Suppressor macrophage treated with lipopolysaccharide for 1 hour (primary cell): ENCODE data around the gene THAP4.
"Not testable (repeated sequence)": the region's sequence is repeated elsewhere in the genome, so short reads cannot be mapped to it uniquely, and the experiment has no call there.

Experiments
- DNase-seq, 3 donors: peaks; one replicate each; pipeline ENCODE4 v3.0.0-alpha.2; 2020 to 2022

Gene THAP4

DNA sequence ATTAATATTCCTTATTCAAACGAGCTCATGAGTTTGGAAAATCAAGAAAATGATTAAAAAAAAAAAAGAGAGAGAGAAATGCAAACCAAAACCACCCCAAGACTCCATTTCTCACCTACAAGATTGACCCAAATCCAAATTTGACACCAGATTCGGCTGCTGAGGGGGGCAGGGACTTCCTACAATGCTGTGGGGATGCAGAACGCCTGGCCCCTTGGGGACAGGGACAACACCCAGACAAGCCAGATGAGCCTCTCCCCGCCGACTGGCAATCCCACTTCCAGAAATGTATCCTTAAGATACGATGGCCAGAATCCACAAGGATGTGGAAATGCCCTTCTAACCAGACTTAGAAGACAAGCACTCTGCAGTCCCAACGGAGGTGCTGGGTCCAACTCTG is 57.7 kb downstream of the THAP4 start:
- DNase-seq = no peak

DNA sequence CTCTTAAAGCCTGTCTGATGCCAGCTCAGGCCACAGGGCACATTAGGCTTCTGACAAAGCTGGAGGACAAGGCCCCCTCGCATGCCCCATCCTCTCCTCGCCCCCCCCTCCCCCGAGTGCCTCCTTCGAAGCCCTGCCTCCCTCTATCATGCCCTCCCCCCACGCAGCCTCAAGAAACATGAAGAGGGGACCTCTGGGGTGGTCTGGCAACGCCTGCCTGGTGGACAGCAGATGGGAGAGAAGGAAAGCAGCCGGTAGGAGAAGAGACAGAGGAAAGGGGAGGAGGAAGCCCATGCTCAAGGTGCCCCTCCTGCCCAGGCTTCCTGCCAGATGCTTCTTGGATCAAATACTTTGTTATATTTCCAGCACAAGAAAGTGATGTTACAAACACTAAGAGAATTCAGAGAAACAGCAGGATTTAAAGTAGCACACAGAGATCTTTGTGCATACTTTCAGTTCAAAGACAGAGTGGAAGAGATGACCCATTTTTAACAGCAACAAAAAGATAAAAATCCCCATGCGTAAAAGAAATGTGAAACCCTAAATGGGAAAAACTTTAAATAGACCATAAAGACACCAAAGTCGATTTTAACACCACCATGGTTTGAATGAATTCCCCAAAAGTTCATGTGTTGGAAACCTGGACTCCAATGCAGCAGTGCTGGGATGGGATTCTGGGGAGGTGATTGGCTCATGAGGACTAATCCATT is 59.4 kb downstream of the THAP4 start:
- DNase-seq = no peak

DNA sequence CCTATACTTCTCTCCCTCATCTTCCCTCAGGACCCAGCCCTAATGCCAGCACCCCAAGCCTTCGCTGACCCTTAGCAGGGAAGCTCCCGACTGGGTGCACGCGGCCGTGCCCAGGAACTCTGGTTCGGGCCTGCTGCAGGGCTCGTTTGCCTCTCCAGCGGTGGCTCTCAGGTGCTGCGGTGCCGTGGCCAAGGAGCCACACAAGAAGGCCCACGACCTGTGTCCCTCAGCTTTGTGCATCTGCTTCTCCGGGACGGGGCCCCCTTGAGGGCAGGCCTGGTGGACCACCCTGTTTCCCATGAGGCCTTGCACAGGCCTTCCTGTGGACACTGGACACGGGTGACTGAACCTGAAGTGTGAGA is 60.7 kb downstream of the THAP4 start:
- no peak for DNase-seq

DNA sequence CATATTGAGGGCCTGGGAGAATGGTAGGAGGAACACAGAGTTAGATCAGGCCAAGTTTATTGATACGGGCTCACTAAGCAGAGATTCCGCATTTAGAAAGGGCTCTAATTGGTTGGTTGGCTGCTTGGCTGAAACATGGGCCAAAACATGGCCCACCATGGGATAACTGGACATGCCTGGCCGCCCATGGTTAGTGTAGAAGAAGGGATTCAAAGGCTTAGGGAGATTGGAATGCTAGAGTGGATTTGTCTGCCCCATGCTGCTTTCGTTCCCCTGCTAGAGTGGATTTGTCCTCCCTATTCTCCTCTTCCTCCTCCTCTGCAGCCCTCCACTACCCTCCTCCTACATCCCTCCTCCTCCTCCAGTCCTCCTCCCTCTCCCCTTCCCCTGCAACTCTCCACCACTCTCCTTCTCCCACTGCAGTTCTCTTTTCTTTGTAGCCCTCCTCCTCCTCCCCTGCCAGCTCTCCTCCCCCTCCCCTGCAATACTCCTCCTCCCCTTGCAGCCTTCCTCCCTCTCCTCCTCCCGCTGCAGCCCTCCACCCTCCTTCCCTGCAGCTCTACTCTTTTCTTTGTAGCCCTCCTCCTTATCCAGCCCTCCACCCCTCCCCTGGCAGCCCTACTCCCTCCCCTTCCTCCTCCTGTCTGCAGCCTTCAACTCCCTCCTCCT is 61.2 kb downstream of the THAP4 start:
- DNase-seq = no peak

DNA sequence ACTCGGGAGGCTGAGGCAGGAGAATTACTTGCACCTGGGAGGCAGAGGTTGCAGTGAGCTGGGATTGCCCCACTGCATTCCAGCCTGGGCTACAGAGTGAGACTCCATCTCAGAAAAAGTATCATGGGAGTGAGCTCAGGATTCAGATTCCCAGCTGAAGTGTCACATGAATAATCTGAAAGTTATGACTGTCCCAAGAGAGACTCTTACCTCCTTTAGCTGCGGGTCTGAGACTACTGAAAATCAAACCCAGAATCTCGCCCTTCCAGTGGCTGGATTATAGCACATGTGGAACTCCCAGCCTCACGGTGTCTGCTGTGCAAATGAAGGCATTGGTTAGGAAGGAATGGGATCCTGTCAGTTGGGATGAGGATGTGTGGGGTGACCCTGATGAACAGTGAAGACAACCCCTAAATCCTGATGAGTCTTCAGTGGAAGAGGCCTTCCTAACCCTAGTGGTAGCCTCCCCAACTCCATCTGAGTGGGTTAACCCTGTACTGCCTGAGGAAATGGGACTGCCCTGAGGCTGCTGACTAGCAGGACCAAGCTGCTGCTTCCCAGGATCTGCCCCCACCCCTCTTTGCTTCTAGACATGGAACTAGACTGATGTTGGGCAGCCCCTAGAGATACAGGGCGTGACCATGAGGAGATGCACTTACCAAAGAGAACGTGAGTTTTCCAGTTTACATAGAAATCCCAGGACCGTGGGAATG is 61.9 kb downstream of the THAP4 start:
- no peak for DNase-seq

DNA sequence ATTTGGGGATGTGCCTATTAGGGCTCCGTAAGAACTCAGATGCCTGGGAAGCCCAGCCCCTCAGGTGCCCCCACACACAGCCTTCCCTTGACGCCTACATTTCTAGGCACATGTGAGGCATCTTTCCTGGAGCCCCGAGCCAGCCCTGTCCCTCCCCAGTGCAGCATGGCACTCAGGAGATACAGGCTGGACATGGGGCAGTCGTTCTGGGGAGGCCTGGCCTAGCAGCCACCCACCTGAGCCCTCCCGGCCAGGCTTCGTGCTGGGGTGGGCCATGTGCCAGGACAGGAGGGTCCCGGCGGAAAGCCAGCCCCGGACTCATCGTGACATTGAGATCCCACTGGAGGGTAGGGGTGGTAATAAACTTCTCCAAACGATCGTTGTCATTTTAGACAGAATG is 63.2 kb downstream of the THAP4 start:
- DNase-seq = no peak

DNA sequence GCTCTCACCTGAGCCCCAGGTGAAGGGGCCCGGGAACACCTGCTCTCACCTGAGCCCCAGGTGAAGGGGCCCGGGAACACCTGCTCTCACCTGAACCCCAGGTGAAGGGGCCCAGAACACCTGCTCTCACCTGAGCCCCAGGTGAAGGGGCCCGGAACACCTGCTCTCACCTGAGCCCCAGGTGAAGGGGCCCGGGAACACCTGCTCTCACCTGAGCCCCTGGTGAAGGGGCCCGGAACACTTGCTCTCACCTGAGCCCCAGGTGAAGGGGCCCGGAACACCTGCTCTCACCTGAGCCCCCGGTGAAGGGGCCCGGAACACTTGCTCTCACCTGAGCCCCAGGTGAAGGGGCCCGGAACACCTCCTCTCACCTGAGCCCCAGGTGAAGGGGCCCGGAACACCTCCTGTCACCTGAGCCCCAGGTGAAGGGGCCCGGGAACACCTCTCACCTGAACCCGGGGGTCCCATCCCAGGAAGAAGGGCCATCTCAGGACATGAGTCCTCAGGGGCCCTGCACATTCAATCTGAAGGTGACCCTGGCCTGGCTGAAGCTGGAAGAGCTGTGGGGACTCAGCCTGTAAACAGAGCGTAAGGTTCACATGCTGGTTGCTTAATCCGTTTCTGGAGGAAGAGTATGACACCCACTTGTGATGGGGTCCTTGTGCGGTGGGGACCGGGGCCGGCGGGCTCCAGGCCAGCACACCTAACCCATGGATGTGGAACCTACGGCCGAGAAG is 63.9 kb downstream of the THAP4 start:
- DNase-seq = not testable (repeated sequence)

DNA sequence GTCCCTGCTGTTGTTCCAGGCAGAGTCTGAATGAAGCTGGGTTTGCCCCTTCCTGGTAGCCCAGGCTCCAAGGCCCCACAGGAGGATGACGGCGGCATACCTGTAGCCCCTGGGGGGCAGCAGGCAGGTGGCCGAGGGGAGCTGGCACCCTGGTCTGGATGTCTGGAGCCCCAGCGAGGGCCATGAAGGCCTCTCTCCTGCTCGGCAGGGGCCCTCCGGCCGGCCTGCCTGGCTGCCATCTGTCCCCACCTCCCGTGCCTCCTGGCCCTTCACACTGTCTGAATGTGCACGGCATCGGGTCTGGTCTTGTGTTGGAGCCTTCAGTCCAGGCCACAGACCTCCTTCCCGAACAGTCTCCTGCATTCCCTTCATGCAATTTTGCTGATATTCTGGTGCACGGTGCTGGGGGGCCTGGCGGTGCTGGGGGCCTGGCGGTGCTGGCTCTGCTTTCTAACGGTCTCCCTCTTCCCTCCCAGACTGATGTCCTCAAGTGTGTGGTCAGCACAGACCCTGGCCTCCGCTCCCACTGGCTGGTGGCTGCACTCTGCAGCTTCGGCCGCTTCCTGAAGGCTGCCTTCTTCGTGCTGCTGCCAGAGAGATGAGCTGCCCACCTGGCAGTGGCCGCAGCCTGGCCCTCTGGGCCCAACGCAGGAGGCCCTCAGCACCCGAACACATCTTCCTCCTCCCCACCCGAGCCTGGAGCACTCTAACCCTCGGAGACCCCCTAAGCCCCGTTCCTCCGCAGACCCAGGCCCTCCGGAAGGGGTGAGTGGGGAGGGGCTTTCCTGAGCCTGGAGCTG is 64.9 kb downstream of the THAP4 start:
- DNase-seq = no peak

DNA sequence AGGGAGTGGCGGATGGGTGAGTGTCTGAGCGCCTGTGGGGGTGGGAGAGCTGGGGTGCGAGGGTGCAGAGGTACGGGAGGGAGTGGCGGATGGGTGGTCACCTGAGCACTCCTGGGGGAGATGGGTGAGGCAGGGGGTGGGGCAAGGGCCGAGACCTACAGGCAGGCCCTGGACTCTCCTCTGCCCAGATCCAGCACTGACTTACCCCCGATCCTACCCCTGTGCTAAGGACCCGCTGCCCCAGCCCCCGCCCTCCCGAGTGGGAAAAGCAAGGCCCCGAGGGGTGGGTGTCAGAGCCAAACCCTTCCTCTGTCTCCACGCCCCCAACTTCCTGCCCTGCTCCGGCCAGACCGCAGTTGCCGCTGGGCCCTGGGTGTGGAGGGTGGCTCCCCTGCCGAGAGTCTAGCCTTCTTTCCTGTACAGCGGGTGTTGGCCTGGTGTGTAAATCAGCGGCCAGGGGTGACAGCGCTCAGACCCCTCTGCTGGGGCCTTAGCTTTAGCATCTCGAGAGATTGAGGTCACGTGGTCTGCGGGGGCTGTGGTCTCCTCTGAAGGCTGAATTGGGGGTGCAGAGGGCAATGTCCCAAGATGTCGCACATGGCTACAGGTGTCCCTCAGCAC is 65.9 kb downstream of the THAP4 start:
- no peak for DNase-seq

DNA sequence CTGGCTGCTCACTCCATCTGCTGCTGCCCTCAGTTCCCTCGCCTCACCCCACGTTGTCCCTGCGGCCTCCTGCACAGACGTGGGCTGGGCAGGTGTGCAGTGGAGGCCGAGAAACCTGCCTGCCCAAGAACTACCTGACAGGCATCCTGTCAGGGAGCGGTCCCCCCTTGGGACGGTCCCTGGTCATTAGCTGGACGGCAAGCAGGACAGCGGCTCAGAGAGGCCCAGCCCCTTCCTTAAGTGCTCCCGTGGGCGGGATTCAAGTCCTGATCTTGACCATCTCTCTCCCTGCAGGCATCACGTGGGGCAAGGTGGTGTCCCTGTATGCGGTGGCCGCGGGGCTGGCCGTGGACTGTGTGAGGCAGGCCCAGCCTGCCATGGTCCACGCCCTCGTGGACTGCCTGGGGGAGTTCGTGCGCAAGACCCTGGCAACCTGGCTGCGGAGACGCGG is 67.1 kb downstream of the THAP4 start:
- DNase-seq = no peak

DNA sequence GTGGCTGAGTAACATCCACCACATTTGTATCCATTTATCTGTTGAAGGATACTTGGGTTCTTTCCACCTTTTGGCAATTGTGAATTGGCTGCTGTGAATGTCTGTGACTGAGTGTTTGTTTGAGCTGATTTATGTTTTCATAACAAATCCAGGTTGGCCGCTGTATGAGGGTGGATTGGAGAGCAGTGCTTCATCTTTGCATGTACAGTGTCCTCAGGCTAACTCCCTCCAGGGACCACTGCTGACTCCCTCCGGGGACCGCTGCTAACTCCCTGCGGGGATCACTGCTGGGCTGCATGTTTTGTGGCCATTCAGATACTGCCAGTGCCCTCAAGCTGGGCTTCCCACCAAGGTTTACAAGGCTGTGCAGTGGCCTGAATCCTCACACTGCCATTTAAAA is 68.2 kb downstream of the THAP4 start:
- DNase-seq = no peak

DNA sequence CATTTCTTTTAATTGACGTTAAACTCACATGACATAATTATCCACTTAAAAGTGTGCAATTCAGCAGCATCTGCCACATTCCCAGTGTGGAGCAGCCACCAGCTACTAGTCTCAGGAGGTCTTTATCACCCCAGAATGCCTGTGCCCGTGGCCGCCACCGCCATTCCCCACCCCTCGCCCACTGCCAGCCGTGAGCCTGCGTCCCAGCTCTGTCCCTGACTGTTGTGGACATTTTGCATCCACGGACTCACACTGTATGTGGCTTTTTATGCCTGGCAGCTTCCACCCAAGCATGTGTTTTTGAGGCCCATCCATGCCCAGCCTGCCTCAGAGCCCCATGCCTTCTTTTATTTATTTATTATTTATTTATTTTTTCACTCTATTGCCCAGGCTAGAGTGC is 69.2 kb downstream of the THAP4 start:
- no peak for DNase-seq

DNA sequence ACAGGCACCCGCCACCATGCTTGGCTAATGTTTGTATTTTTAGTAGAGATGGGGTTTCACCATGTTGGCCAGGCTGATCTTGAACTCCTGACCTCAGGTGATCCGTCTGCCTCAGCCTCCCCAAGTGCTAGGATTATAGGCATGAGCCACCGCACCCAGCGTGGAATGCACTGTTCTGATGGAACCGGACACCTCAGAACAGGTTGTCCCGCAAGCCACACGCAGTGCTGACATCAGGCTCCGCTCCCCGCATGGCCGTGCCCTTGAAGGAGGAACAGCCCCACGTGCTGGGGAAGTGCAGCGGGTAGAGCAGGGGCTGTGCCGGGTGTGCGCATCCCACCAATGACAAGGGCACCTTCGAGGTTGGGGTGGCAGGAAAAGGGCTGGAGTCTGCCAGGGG is 69.7 kb downstream of the THAP4 start:
- DNase-seq = not testable (repeated sequence)

DNA sequence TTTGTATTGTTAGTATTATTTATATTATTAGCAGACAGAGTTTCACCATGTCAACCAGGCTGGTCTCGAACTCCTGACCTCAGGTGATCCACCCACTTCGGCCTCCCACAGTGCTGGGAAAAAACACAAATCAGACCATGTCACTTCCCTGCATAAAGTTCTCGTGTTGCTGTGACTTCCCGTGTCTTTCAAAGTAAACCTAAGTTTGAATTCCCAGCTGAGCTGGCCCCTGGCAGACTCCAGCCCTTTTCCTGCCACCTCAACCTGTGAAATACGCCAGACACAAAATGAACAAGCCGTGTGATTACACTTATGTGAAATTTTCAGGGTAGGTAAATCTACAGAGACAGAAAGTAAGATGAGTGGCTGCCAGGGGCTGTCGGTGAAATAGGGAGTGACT is 70.5 kb downstream of the THAP4 start:
- DNase-seq = no peak

DNA sequence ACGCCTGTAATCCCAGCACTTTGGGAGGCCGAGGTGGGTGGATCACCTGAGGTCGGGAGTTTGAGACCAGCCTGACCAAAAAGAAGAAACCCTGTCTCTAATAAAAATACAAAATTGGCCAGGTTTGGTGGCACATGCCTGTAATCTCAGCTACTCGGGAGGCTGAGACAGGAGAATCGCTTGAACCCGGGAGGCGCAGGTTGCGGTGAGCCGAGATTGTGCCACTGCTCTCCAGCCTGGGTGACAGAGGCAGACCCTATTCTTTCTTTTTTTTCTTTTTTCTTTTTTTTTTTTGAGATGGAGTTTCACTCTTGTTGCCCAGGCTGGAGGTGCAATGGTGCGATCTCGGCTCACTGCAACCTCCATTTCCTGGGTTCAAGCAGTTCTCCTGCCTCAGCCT is 70.9 kb downstream of the THAP4 start:
- DNase-seq = not testable (repeated sequence)

DNA sequence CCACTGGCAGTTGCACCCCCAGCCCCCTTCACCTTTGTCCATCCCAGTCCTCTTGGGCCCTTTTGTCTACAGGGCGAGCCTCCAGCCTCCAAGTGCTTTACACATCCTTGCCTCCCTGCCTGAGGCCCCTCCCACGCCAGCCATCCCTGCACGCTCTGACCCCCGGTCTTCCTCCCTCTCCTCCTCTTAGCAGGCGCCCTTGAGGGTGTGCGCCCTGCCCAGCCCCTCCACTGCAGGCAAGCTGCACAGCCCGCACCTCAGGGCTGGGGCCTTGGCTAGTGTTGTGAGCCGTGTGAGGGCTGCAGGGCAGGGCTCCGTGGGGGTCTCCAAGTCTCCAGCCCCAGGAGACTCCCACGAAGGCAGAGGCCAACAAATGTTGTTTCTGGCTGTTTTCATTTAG is 71.5 kb downstream of the THAP4 start:
- no peak for DNase-seq

DNA sequence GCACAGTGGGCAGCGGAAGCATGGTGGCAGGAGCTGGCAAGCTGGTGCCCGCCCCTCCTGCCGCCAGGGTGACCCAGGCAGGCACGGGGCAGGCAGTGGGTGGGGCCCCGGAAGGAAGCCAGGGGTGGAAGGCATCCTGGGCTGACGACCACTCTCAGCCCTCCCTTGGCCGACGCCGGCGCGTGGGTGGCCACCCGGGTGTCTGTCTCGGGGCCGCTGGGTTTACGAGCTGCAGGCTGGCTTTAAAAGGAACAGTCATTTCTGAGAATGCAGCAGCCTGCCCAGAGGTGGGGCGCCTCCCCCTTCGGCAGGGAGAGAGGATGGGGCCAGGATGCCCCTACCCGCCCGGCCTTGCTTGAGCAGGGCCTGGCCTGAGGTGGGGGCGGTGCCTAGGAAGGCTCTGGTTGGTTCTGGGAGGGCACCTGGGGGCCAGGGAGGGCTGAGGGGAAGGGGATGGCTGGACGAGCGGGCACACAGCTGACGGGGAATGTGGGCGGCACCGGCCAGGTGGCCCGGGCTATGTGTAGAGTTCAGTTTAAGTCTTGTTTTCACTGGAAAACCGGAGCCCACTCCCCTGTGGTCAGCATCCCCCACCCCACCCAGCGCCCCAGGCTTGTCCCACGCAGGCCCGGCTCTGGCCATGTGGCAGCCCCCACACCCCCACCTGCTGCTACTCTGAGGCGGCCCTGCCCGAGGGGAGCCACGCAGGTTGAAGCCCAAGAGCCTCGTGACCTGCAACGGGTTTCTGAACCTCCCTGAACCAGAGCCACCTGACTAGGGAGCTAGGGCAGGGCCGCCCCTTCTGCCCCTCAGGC is 72.2 kb downstream of the THAP4 start:
- DNase-seq = no peak

DNA sequence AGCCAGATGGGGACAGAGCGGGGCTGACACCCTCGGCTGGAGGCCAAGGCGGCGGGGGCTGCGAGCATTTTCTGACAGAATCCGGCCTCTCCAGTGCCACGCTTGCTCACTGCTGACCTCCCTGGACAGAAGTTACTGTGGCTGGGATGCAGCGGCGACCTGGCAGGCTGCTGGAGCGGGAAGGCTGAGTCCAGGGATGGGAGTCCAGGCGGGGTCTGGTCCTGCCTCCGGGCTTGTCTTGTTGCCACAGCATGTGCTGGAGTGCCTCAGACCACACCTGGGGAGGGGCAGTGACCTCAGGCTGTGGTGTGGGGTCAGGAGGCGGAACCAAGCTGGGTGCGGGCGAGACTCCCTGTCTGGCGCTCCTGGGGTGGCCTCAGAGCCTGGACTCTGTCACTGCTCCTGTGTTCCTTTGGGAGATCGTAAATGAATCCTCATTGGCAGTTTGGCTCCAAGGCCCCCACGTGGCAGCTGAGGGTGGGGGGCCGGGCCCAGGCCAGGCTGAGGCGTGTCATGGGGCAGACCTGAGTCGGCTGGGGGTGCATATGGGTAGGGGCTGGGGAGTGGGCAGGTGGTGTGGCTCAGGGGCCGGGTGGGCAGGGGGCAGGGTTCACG is 72.9 kb downstream of the THAP4 start:
- no peak for DNase-seq

DNA sequence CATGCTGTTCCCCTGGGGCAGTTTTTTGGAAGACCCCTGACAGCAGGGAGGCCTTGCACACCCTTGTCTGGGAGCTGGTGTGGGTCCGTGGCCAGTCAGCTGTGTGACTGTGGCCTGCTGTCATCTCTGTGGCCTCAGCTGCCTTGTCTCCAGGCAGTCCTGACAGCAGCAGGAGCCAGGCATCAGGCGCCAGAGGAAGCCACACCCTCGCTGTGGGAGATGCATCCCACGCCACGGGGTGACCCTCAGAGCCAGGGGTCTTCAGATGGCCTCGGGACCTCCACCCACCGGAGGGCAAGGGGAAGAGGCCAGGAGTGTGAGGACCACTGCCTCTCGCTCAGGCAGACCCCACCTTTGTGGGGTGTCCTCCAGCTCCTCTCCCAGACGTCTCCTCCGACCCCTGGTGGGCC is 73.4 kb downstream of the THAP4 start:
- DNase-seq = no peak

DNA sequence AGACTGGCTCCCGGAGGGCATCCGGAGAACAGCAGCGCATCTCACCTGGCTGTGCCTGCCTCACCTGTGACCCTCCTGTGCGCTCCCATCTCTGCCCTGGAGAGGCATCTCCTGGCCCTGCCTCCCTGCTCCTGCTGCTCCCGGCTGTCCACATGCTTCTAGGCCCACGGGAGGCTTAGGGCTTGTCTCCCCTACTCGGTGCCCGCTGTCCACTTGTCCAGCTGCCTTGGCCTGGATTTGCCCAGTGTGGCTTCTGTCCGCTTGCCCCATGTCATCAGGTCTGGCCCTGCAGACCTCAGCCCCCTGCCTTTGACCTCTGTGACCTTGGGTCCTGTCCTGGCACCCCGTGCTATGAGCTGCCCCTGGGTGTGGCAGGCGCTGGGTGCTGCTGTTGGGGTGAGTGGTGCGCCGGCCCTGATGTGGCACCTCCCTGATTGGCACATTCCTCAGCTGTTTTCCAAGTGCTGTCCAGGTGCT is 73.9 kb downstream of the THAP4 start:
- DNase-seq = no peak
